ENCODE data around the gene FAM20B.

Gene FAM20B

DNA sequence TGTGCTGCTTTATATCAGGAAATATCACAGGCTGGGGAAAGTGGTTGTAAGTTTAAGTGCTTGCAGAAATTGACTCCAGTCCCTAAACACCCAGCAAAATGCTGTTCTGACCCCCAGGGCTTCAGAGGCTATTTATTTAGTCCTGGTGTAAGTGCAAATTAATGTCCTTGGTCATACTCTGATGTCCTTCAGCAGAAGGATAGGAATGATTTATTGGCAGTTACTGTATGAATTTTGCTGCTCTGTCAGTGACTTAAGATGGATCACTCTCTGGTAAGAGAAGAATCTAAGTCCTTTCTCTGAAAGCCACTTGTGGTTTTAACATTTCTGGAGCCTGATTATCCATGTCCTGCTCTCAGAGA is 21.9 kb downstream of the FAM20B start:
- no peak for DNase-seq (ENCODE audit: low spot score)
- Mint-ChIP-seq H3K9me3 (no peaks in the 10 kb centered on the region), H3K36me3 (ENCODE audit: low read depth) (peaks cover 3% of the 10 kb centered on the region), H3K27me3 (ENCODE audit: low read depth) (no peaks in the 10 kb centered on the region), H3K4me3 (no peak overlapping the region), H3K27ac (no peak overlapping the region), H3K4me1 (ENCODE audit: low read depth) (peaks cover 2% of the 10 kb centered on the region)

DNA sequence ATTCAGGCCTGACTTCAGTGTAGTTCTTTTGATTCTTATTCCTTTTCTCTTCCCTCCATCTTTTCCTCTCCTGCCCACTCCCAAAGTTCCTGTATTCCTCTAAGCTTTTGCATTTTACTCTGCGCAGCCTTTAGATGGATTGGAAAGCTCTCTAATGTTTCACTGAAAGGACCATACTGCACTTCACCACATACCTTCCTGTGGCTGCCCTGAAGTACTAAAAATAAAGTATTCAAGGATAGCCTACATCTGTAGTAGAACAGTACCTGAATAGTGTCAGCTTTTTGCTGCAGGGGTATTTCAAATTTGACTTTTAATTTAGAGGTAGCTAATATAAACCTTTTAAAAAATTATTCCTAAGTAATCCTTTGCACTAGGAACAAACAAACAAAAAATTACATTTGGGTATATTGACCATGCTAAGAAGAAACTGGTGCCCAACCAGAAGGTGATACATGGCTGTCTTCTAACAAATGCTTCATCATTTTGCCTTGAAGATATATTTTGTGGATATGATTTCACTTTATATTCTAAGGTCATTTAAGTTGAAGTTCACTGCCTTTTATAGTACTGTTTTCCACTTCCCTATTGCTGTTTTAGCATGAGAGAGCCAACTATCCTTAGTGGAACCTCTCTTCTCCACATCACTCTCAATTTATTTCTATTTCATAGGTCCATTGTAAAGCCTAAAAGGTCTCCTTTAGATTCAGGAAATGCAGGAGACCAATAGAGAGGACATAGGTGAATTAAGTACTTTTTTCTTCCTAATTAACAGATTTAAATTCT is 22.8 kb downstream of the FAM20B start:
- DNase-seq (ENCODE audit: low spot score), result no peak
- no peak overlapping the region for H3K27ac Mint-ChIP-seq
- H3K36me3 Mint-ChIP-seq (ENCODE audit: low read depth), result peaks cover 3% of the 10 kb centered on the region
- H3K4me1 Mint-ChIP-seq (ENCODE audit: low read depth), result peaks cover 2% of the 10 kb centered on the region
- no peaks in the 10 kb centered on the region for H3K9me3 Mint-ChIP-seq
- H3K27me3 Mint-ChIP-seq (ENCODE audit: low read depth), result no peaks in the 10 kb centered on the region
- no peak overlapping the region for H3K4me3 Mint-ChIP-seq

DNA sequence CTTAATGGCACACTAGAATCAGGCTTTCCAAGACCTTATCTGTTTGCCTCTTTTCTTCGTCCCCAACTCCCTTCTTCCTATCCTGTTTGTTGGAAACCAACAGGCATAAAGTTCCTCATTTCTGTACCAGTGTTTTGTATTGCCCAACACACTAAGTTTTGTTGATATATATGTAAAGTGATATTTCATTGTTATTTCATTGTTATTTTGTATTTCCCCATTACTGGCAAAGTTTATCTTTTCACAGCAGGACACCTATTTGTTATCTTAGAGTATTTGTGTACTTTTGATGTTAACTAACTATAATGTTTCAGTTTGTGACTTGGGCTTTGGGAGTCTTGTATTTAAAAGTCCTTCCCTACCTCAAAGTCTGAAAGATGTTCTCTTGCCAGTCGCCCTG is 27.1 kb downstream of the FAM20B start:
- Mint-ChIP-seq H3K9me3 (no peaks in the 10 kb centered on the region), H3K36me3 (ENCODE audit: low read depth) (peaks cover 21% of the 10 kb centered on the region), H3K27ac (no peak overlapping the region), H3K4me1 (ENCODE audit: low read depth) (peaks cover 2% of the 10 kb centered on the region), H3K4me3 (no peak overlapping the region), H3K27me3 (ENCODE audit: low read depth) (no peaks in the 10 kb centered on the region)
- no peak for DNase-seq (ENCODE audit: low spot score)

DNA sequence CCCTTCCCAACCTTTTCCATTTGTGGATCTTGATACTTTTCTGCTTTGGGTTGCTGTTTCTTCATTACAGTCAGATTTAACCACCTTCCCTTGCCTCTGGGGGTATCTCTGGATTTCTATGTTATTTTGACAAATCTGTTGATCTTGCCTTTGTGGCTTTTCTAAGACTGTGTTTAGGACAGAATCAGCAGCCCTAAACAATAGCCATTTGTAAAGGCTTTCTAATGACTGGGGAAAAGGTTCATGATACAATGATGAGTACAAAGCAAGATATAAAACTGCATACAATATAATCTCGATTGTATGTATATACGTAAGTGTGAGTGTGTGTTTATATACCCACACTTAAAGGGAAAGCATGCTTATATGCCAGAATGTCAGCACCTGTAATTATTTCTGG is 27.8 kb downstream of the FAM20B start:
- no peaks in the 10 kb centered on the region for H3K9me3 Mint-ChIP-seq
- no peak overlapping the region for H3K4me3 Mint-ChIP-seq
- no peak for DNase-seq (ENCODE audit: low spot score)
- no peaks in the 10 kb centered on the region for H3K27me3 Mint-ChIP-seq (ENCODE audit: low read depth)
- H3K36me3 Mint-ChIP-seq (ENCODE audit: low read depth), result peaks cover 22% of the 10 kb centered on the region
- no peak overlapping the region for H3K27ac Mint-ChIP-seq
- H3K4me1 Mint-ChIP-seq (ENCODE audit: low read depth), result no peaks in the 10 kb centered on the region

DNA sequence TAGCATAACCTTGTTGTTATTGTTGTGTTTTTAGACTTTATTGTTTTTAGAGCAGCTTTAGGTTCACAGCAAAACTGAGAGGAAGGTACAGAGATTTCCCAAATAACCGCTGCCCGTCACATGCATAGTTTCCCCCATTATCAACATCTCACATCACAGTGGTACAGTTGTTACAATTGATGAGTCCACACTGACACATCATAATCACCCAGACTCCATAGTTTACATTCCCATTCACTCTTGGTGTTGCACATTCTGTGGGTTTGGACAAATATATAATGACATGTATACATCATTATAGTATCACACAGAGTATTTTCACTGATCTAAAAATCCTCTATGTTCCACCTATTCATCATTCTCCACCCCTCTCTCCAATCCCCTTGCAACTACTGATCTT is 30.2 kb downstream of the FAM20B start:
- Mint-ChIP-seq H3K9me3 (no peaks in the 10 kb centered on the region), H3K36me3 (ENCODE audit: low read depth) (peaks cover 28% of the 10 kb centered on the region), H3K4me3 (no peak overlapping the region), H3K4me1 (ENCODE audit: low read depth) (no peaks in the 10 kb centered on the region), H3K27me3 (ENCODE audit: low read depth) (no peaks in the 10 kb centered on the region), H3K27ac (no peak overlapping the region)
- DNase-seq (ENCODE audit: low spot score), result no peak

DNA sequence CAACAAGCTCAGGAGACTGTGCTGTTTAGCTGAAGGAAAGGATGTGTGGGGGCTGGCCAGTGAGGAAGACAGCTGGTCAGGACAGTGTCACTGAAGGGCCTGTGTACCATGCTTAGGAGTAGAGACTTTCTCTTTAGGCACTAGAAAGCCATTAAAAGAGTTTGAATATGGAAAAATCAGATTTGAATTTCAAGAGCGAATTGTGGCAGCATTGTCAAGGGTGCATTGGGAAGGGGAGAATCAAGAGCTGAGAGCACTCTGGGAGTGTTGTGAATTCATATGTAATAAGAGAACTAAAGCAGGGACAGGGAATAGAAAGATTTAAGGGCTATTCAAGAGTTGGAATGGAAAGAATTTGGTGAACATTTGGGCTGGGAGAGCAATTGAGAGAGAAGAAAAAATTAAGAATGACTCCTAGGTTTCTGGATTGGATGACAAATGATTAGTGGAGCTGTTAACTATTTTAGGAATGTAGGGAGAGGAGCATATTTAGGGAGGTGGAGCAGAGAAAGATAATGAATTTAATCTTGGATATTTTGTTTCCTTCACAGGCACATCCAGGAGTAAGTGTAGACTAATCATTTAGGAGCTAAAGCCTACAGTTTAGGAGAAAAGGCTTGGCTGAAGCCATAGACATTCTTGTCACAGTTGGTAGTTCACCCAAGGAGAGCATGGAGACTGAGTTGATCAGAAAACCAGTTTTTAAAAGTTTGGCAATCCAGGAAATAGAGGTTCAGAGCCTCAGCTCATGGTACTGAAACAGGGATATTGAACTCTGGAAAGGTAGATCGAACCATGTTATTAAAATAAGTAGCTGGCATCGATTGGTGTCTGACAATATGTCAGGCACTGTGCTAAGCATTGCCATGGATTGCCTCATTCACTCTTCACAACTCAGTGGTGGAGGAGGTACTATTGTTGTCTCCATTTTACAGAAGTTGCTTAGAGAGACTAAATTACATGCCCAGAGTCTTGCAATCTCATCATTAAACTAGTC is 33.1 kb downstream of the FAM20B start:
- no peaks in the 10 kb centered on the region for H3K27me3 Mint-ChIP-seq (ENCODE audit: low read depth)
- peaks cover 37% of the 10 kb centered on the region for H3K36me3 Mint-ChIP-seq (ENCODE audit: low read depth)
- no peaks in the 10 kb centered on the region for H3K9me3 Mint-ChIP-seq
- H3K27ac Mint-ChIP-seq, result no peak overlapping the region
- no peak overlapping the region for H3K4me3 Mint-ChIP-seq
- DNase-seq (ENCODE audit: low spot score), result no peak
- no peaks in the 10 kb centered on the region for H3K4me1 Mint-ChIP-seq (ENCODE audit: low read depth)

DNA sequence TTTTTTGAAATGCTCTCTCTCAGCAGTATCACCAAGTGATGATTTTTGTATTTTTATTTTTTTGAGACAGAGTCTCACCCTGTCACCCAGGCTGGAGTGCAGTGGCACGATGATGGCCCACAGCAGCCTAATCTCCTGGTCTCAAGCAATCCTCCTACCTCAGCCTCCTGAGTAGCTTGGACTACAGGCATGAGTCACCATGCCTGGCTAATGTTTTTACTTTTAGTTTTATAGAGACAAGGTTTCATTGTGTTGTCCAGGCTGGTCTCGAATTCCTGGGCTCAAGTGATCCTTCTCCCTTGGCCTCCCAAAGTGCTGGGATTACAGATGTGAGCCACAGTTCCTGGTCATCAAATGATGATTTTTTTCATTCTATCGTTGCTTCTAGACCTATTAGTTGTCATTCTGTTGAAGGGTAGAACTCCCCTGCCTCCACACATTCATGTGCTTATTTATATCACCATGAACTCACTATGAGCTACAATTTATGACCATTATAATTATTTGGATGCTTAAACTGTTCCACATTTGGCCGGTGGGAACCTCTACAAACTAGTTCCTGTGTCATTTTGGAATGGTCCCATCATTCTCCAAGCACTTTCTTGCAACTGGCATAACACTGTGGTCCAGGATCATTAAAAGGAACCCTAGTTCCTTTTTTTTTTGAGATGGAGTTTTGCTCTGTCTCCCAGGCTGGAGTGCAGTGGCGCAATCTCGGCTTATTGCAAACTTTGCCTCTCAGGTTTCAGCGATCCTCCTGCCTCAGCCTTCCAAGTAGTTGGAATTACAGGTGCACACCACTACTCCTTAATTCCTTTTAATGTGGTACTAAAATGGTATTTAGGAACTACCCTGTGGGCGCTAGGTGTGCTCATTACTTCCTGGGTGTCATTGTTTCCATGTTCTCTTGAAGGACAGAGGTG is 35.9 kb downstream of the FAM20B start:
- H3K27ac Mint-ChIP-seq, result no peak overlapping the region
- peaks cover 27% of the 10 kb centered on the region for H3K36me3 Mint-ChIP-seq (ENCODE audit: low read depth)
- H3K4me1 Mint-ChIP-seq (ENCODE audit: low read depth), result no peaks in the 10 kb centered on the region
- H3K9me3 Mint-ChIP-seq, result no peaks in the 10 kb centered on the region
- DNase-seq (ENCODE audit: low spot score), result no peak
- no peak overlapping the region for H3K4me3 Mint-ChIP-seq
- no peaks in the 10 kb centered on the region for H3K27me3 Mint-ChIP-seq (ENCODE audit: low read depth)

DNA sequence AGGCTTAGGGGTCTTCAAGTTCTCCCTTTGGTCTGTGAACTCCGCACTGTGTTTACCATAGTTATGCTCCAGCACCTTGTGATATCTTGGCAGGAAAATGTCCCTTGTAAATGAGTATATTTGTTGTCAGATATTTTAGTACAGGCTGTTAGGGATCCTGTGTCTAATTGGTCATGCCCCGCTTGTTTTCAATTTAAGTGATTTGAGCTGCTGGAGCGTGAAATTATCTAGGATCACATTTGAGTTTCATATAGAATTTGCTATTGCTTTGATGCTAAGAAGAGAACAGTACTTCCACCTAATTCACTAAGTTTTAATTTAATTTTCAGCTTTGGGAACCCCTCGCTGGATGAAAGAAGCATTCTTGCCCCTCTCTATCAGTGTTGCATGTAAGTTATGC is 40.8 kb downstream of the FAM20B start:
- H3K27me3 Mint-ChIP-seq (ENCODE audit: low read depth), result no peaks in the 10 kb centered on the region
- H3K4me3 Mint-ChIP-seq, result no peak overlapping the region
- peaks cover 25% of the 10 kb centered on the region for H3K36me3 Mint-ChIP-seq (ENCODE audit: low read depth)
- no peak for DNase-seq (ENCODE audit: low spot score)
- no peaks in the 10 kb centered on the region for H3K4me1 Mint-ChIP-seq (ENCODE audit: low read depth)
- no peaks in the 10 kb centered on the region for H3K9me3 Mint-ChIP-seq
- no peak overlapping the region for H3K27ac Mint-ChIP-seq

DNA sequence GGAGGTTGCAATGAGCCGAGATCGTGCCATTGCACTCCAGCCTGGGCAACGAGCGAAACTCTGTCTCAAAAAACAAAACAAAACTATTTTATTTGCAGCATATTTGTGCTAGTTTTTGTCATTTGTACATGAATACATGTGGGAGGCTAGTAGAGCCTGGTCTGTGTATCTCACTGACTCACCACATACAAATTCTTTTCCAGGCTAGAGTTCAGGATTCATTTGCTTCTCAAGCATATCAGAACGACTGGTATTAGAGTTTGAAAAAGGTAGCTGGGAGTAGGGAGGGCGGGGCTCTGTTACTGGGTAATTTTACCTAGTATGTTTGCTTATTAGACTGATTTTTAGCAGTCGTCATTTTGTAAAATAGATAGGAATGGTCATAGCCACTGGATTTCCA is 51.7 kb downstream of the FAM20B start:
- Mint-ChIP-seq H3K27ac (no peak overlapping the region), H3K4me1 (ENCODE audit: low read depth) (peaks cover 12% of the 10 kb centered on the region), H3K36me3 (ENCODE audit: low read depth) (peaks cover 4% of the 10 kb centered on the region), H3K4me3 (no peak overlapping the region), H3K27me3 (ENCODE audit: low read depth) (no peaks in the 10 kb centered on the region), H3K9me3 (no peaks in the 10 kb centered on the region)
- DNase-seq (ENCODE audit: low spot score), result no peak

DNA sequence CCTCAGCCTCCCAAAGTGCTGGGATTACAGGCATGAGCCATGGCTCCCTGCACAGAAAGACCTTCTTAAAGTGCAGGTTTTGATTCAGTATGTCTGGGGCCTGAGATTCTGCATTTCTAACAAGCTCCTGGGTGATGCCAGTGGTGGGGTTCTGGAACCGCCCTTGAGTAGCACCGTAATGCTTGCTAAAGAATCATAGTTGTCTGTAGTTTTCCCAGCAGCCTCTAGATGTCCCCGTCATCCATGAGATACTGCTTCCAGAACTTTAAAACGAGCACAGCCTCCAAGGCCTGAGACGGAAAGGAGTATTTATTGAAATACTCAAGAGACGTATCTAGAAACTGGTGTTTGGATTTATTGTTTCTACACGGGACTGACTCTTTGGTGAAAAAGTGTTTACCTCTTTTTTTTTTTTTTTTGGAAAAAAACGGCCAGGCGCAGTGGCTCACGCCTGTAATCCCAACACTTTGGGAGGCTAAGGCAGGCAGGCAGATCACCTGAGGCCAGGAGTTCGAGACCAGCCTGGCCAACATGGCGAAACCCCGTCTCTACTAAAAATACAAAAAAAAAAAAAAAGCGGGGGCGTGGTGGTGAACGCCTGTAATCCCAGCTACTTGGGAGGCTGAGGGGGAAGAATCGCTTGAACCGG is 53.5 kb downstream of the FAM20B start:
- no peaks in the 10 kb centered on the region for H3K9me3 Mint-ChIP-seq
- peak overlapping the region; percentile 55 for H3K27ac Mint-ChIP-seq

DNA sequence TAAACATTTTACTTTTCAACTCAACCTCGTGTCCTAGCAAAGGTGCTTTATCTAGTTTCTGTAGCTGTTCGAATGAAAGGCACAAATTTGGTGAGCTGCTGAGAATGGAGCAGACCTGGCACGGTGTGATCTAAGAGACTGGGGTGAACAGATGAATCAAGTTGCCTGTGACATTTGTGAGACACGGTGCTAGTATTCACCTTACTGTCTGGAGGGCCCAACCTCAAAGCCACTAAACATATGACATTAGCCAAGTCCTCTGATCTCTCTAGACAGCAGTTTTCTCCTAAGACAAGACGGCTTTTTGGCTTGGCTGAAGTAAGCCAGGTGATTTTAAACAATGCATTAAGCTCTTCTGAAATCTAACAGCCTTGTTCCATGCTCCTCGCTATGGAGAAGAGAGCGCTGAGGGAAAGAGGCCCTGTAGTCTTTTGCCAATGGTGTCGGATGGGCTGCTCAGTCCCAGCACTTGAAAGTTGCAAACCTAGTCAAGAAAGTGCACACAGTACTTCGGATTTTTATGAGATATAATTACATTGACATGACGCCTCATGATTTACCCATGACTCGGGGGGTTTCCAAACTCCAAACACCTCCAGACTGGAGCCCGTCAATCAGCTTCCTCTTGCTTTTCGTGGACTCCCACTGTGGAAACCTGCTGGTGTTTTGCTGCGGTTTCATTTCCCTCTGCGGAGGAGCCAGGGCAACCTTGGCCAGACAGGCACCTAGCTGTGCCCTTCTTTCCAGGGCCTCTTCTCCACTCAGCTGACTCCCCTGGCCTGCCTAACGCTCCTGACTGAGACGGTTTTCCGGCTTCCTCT is 55.4 kb downstream of the FAM20B start:
- peak overlapping the region; percentile 88 for H3K27ac Mint-ChIP-seq
- no peaks in the 10 kb centered on the region for H3K27me3 Mint-ChIP-seq (ENCODE audit: low read depth)
- peak overlapping the region; percentile 99 for H3K4me3 Mint-ChIP-seq
- peaks cover 16% of the 10 kb centered on the region for H3K4me1 Mint-ChIP-seq (ENCODE audit: low read depth)
- H3K36me3 Mint-ChIP-seq (ENCODE audit: low read depth), result peaks cover 16% of the 10 kb centered on the region
- no peaks in the 10 kb centered on the region for H3K9me3 Mint-ChIP-seq
- DNase-seq (ENCODE audit: low spot score), result peak; percentile 26

More for the DNA sequence above, 53.5 kb downstream of the FAM20B start:
- Mint-ChIP-seq H3K4me3 (no peak overlapping the region), H3K36me3 (ENCODE audit: low read depth) (peaks cover 9% of the 10 kb centered on the region), H3K4me1 (ENCODE audit: low read depth) (peaks cover 16% of the 10 kb centered on the region), H3K27me3 (ENCODE audit: low read depth) (no peaks in the 10 kb centered on the region)
- DNase-seq (ENCODE audit: low spot score), result peak; percentile 30

DNA sequence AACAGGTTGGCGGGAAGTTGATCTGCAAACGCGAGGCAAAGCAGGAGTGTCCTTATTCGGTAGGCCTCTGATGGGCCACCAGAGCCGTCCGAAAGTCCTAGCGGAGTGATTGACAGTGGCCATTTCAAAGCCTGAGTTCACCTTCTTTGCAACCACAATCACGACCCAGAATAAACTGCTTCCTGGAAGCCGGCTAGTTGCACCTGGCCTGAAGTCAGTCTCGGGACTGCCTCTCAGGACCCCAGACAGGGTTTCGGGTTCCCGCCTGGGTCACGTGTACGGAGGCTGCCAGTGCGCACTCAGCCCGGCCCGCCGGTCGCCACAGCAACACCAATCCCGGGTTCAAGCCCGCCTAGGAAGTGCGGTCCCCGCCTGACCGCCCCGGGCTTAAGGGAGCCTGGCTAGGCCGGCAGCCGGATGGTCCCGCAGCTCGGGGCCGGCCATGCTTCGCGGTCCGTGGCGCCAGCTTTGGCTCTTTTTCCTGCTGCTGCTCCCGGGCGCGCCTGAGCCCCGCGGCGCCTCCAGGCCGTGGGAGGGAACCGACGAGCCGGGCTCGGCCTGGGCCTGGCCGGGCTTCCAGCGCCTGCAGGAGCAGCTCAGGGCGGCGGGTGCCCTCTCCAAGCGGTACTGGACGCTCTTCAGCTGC is 56.1 kb downstream of the FAM20B start, which contains the start of gene TOR3A:
Gene TOR3A, plus strand, starts transcription at position 384 of the 646 bp plus-strand sequence. Its CDS starts 59 bp downstream, at position 443.
- H3K4me3 Mint-ChIP-seq, result peak within 1 kb of the TSS; percentile 99
- H3K36me3 Mint-ChIP-seq (ENCODE audit: low read depth), result peaks cover 18% of the 10 kb centered on the region
- H3K27me3 Mint-ChIP-seq (ENCODE audit: low read depth), result no peaks in the 10 kb centered on the region
- peak; percentile 81 for DNase-seq (ENCODE audit: low spot score)
- H3K27ac Mint-ChIP-seq, result peak within 1 kb of the TSS; percentile 98
- no peaks in the 10 kb centered on the region for H3K9me3 Mint-ChIP-seq
- H3K4me1 Mint-ChIP-seq (ENCODE audit: low read depth), result peaks cover 16% of the 10 kb centered on the region

Data from T-helper 2 cell treated with Interferon-gamma antibody and Interleukin-4, amounts not matched to agents 5 μg/mL and 100 μg/mL, for 36 hours (primary cell).